Stomach (tissue), 4 donors: ENCODE measurements around the gene DRAP1.
"Not testable (repeated sequence)": the region's sequence is repeated elsewhere in the genome, so short reads cannot be mapped to it uniquely, and the experiment has no call there.

ENCODE experiments used
- EP300 ChIP-seq: sonication (generic); formaldehyde crosslinking; IDR thresholded peaks from one replicate; pipeline ENCODE4 v1.6.1; 2017; ENCODE audit warnings: antibody characterized with exemption
- POLR2A ChIP-seq, 4 donors: fragments of 450-650 bp; IDR thresholded peaks; one replicate each; pipeline ENCODE4 v1.6.1; 2016; ENCODE audit warnings: antibody characterized with exemption in 4 of 4, control low read depth in 2 of 4, mild to moderate bottlenecking in 1 of 4, moderate library complexity in 1 of 4
- POLR2AphosphoS5 ChIP-seq, 3 donors: sonication (generic); formaldehyde crosslinking; IDR thresholded peaks; one replicate each; pipeline ENCODE4 v1.6.1; 2016; ENCODE audit warnings: antibody characterized with exemption in 3 of 3
- TF ChIP-seq, protein P1 (sequence below), 7 experiments: fragments of 450-650 bp in 4 of 7; fragments of 200-600 bp in 3 of 7; sonication (generic) in 3 of 7; IDR thresholded peaks; one replicate each; pipeline ENCODE4 v1.5.1; 2016 to 2019; ENCODE audit warnings: antibody characterized with exemption in 7 of 7, control low read depth in 2 of 7, mild to moderate bottlenecking in 1 of 7

DNA sequence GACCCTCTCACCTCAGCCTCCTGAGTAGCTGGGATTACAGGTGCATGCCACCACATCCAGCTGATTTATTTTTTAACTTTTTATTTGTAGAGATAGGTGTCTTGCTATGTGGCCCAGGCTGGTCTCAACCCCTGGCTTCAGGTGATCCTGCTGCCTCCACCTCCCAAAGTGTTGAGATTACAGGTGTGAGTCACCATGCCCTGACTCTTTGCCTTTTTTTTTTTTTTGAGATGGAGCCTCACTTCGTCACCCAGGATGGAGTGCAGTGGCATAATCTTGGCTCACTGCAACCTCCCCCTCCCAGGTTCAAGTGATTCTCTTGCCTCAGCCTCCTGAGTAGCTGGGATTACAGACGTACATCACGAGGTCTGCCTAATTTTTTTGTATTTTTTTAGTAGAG, 32.4 kb downstream of the DRAP1 start:
- TF ChIP-seq, protein P1, sequence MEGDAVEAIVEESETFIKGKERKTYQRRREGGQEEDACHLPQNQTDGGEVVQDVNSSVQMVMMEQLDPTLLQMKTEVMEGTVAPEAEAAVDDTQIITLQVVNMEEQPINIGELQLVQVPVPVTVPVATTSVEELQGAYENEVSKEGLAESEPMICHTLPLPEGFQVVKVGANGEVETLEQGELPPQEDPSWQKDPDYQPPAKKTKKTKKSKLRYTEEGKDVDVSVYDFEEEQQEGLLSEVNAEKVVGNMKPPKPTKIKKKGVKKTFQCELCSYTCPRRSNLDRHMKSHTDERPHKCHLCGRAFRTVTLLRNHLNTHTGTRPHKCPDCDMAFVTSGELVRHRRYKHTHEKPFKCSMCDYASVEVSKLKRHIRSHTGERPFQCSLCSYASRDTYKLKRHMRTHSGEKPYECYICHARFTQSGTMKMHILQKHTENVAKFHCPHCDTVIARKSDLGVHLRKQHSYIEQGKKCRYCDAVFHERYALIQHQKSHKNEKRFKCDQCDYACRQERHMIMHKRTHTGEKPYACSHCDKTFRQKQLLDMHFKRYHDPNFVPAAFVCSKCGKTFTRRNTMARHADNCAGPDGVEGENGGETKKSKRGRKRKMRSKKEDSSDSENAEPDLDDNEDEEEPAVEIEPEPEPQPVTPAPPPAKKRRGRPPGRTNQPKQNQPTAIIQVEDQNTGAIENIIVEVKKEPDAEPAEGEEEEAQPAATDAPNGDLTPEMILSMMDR (IDR thresholded peaks at IDR 0.05): not testable (repeated sequence)
- not testable (repeated sequence) for TF ChIP-seq POLR2A (IDR thresholded peaks at IDR 0.05); EP300; POLR2AphosphoS5 (IDR thresholded peaks at IDR 0.05)
